ENCODE measurements around the gene LTBP1. TPM values are rescaled to one million over a fixed set of nuclear protein-coding genes. Genes with fewer than 3 reads are reported as not detected.

Gene LTBP1
- polyA plus RNA-seq, 1 donor (not counting 4 experiments of a cell fraction or from before 2014, with no cell fraction given): 9.2 TPM

GRCh38 chr2:33354981-33355380, 408.2 kb downstream of the LTBP1 start:
- dilution Hi-C loops (cut with MboI; ENCODE audit: extremely low pct_ligation_motif_present, low sequenced_read_pairs): no loop called here
- no peak for FAIRE-seq
- H3K36me3 ChIP-seq (ENCODE audit: control insufficient read depth in 2 of 2, extremely low read depth in 1 of 2, insufficient read depth in 2 of 2, low read length in 2 of 2): no peaks in the 10 kb centered on the region

GRCh38 chr2:33358878-33359277, 412.1 kb downstream of the LTBP1 start:
- Histone ChIP-seq H3K4me1 (ENCODE audit: control insufficient read depth, extremely low read depth, insufficient read depth, low read length) (no peaks in the 10 kb centered on the region), H3K79me2 (ENCODE audit: control insufficient read depth, insufficient read depth, low read length) (no peaks in the 10 kb centered on the region), H3K27me3 (ENCODE audit: control insufficient read depth, extremely low read depth, insufficient read depth, low read length) (no peaks in the 10 kb centered on the region), H3K9me3 (ENCODE audit: control insufficient read depth, low read depth, low read length) (peaks cover 2% of the 10 kb centered on the region), H2AFZ (ENCODE audit: control insufficient read depth, low read length) (no peak overlapping the region), H3K4me3 (ENCODE audit: control insufficient read depth in 2 of 3, extremely low read depth in 1 of 3, insufficient read depth in 2 of 3, low read depth in 1 of 3, low read length in 3 of 3) (no peak overlapping the region), H3K9ac (ENCODE audit: control insufficient read depth, extremely low read depth, insufficient read depth, low read length) (no peak overlapping the region), H3K27ac (ENCODE audit: control insufficient read depth, insufficient read depth, low read length) (no peak overlapping the region), H3K4me2 (ENCODE audit: control insufficient read depth, extremely low read depth, insufficient read depth, low read depth, low read length) (no peak overlapping the region), H4K20me1 (ENCODE audit: control insufficient read depth, extremely low read depth, insufficient read depth, low read length) (no peaks in the 10 kb centered on the region), H3K36me3 (ENCODE audit: control insufficient read depth in 2 of 2, extremely low read depth in 1 of 2, insufficient read depth in 2 of 2, low read length in 2 of 2) (no peaks in the 10 kb centered on the region), H3K9me1 (ENCODE audit: control insufficient read depth, extremely low read depth, insufficient read depth, low read length) (no peaks in the 10 kb centered on the region)
- FAIRE-seq (no peak), DNase-seq (ENCODE audit: low read depth, low spot score) (no peak)
- TF ChIP-seq EZH2 (IDR thresholded peaks at IDR 0.05; ENCODE audit: low read length): no peak
- no peak for TF ChIP-seq CTCF (optimal IDR thresholded peaks at IDR 0.05 in 1 of 3, IDR thresholded peaks at IDR 0.05 in 1 of 3, conservative IDR thresholded peaks at IDR 0.05 in 1 of 3; ENCODE audit: extremely low read depth in 1 of 3, insufficient read depth in 2 of 3, low read length in 3 of 3)
- dilution Hi-C loops (cut with MboI; ENCODE audit: extremely low pct_ligation_motif_present, low sequenced_read_pairs): no loop called here

More at GRCh38 chr2:33354981-33355380, 408.2 kb downstream of the LTBP1 start:
- Histone ChIP-seq H3K4me1 (ENCODE audit: control insufficient read depth, extremely low read depth, insufficient read depth, low read length) (no peaks in the 10 kb centered on the region), H3K4me2 (ENCODE audit: control insufficient read depth, extremely low read depth, insufficient read depth, low read depth, low read length) (no peak overlapping the region), H4K20me1 (ENCODE audit: control insufficient read depth, extremely low read depth, insufficient read depth, low read length) (no peaks in the 10 kb centered on the region), H3K9me1 (ENCODE audit: control insufficient read depth, extremely low read depth, insufficient read depth, low read length) (no peaks in the 10 kb centered on the region), H3K4me3 (ENCODE audit: control insufficient read depth in 2 of 3, extremely low read depth in 1 of 3, insufficient read depth in 2 of 3, low read depth in 1 of 3, low read length in 3 of 3) (no peak overlapping the region), H3K27me3 (ENCODE audit: control insufficient read depth, extremely low read depth, insufficient read depth, low read length) (no peaks in the 10 kb centered on the region), H3K27ac (ENCODE audit: control insufficient read depth, insufficient read depth, low read length) (no peak overlapping the region), H3K9ac (ENCODE audit: control insufficient read depth, extremely low read depth, insufficient read depth, low read length) (no peak overlapping the region), H3K9me3 (ENCODE audit: control insufficient read depth, low read depth, low read length) (peaks cover 2% of the 10 kb centered on the region), H2AFZ (ENCODE audit: control insufficient read depth, low read length) (no peak overlapping the region), H3K79me2 (ENCODE audit: control insufficient read depth, insufficient read depth, low read length) (no peaks in the 10 kb centered on the region)
- TF ChIP-seq EZH2 (IDR thresholded peaks at IDR 0.05; ENCODE audit: low read length) (no peak), CTCF (optimal IDR thresholded peaks at IDR 0.05 in 1 of 3, IDR thresholded peaks at IDR 0.05 in 1 of 3, conservative IDR thresholded peaks at IDR 0.05 in 1 of 3; ENCODE audit: extremely low read depth in 1 of 3, insufficient read depth in 2 of 3, low read length in 3 of 3) (no peak)
- no peak for DNase-seq (ENCODE audit: low read depth, low spot score)

Data from keratinocyte (primary cell).